Sigmoid colon (tissue), 4 donors: ENCODE data around the gene THRB.

Experiments
- EP300 ChIP-seq, 4 donors: sonication (generic); formaldehyde crosslinking; IDR thresholded peaks; one replicate each; pipeline ENCODE4 v1.6.1; 2017; ENCODE audit warnings: antibody characterized with exemption in 4 of 4
- POLR2A ChIP-seq, 2 donors: fragments of 450-650 bp; IDR thresholded peaks; one replicate each; pipeline ENCODE4 v1.6.1; 2016; ENCODE audit warnings: antibody characterized with exemption in 2 of 2, mild to moderate bottlenecking in 2 of 2, moderate library complexity in 2 of 2
- POLR2AphosphoS5 ChIP-seq, 4 donors: sonication (generic); formaldehyde crosslinking; IDR thresholded peaks; one replicate each; pipeline ENCODE4 v1.6.1; 2017; ENCODE audit warnings: antibody characterized with exemption in 4 of 4
- TF ChIP-seq, protein P1 (sequence below), 4 experiments: fragments of 450-650 bp in 3 of 4; fragments of 200-600 bp in 1 of 4; IDR thresholded peaks; one replicate each; pipeline ENCODE4 v1.5.1; 2016 to 2019; ENCODE audit warnings: antibody characterized with exemption in 4 of 4, mild to moderate bottlenecking in 3 of 4, moderate library complexity in 2 of 4

DNA sequence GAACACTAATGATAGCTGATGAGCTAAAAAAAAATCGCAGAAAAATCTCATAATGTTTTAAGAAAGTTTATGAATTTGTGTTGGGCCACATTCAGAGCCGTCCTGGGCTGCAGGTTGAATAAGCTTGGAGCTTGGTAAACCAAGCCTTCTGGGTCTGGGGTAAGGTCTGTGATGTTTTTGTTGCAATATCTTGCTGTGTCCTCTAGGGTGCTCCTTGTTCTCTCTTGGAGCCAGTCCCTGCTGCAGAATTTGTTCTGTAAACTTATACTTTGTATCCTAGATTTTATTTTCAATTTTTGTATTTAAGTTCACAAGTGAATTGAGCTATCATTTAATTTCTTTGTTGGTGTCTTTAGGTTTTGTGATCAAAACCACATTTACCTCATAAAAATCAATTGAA, 405.9 kb downstream of the THRB start:
- no peak for TF ChIP-seq POLR2A (IDR thresholded peaks at IDR 0.05)
- TF ChIP-seq, protein P1, sequence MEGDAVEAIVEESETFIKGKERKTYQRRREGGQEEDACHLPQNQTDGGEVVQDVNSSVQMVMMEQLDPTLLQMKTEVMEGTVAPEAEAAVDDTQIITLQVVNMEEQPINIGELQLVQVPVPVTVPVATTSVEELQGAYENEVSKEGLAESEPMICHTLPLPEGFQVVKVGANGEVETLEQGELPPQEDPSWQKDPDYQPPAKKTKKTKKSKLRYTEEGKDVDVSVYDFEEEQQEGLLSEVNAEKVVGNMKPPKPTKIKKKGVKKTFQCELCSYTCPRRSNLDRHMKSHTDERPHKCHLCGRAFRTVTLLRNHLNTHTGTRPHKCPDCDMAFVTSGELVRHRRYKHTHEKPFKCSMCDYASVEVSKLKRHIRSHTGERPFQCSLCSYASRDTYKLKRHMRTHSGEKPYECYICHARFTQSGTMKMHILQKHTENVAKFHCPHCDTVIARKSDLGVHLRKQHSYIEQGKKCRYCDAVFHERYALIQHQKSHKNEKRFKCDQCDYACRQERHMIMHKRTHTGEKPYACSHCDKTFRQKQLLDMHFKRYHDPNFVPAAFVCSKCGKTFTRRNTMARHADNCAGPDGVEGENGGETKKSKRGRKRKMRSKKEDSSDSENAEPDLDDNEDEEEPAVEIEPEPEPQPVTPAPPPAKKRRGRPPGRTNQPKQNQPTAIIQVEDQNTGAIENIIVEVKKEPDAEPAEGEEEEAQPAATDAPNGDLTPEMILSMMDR (IDR thresholded peaks at IDR 0.05): no peak
- TF ChIP-seq EP300 (IDR thresholded peaks at IDR 0.05): no peak
- no peak for TF ChIP-seq POLR2AphosphoS5 (IDR thresholded peaks at IDR 0.05)
